Heart left ventricle (tissue), 13 donors: ENCODE results near the gene PNRC1.

ENCODE experiments used
- POLR2A ChIP-seq, 2 donors: fragments of 450-650 bp; IDR thresholded peaks; one replicate each; pipeline ENCODE4 v1.6.1; 2017; ENCODE audit warnings: antibody characterized with exemption in 2 of 2, mild to moderate bottlenecking in 2 of 2, moderate library complexity in 2 of 2
- TF ChIP-seq, protein P1 (sequence below), 12 donors: fragments of 200-600 bp; sonication (generic) in 4 of 12; IDR thresholded peaks; one replicate each; pipeline versions ENCODE4 v1.5.0 to v1.8.0; 2018 to 2022; ENCODE audit warnings: antibody characterized with exemption in 12 of 12, mild to moderate bottlenecking in 5 of 12
- donor health status: ischemic (EF 13 %, LVEDD 7.1; RV severe dilation, severe dysfunction).
- donor health status: DM: no; HTN: yes; CAD: no.
- donor health status: DM: no; HTN: no; CAD: no.
- donor health status: ischemic (EF 25% LVEDD 6.9; RV normal size, moderate dysfunction).
- donor health status: ischemic (EF 25% LVEDD 5.7; RV mildly dilated, moderate dysfunction).
- donor health status: ischemic (EF 35%, LVEDD 5.7; RV mildly dilated, moderate dysfunction).
- donor health status: nonischemic (EF 11% LVEDD 7.7; RV severe dilation, severe dysfunction).
- donor health status: DM: yes; HTN: yes; CAD: no.
- donor health status: PGD.
- donor health status: ischemic (EF 29% LVEDD 5.4; RV normal size, mild dysfunction).
- donor health status: nonischemic (EF 23%, LVEDD 6.1; RV moderate dilation, normal function).

DNA sequence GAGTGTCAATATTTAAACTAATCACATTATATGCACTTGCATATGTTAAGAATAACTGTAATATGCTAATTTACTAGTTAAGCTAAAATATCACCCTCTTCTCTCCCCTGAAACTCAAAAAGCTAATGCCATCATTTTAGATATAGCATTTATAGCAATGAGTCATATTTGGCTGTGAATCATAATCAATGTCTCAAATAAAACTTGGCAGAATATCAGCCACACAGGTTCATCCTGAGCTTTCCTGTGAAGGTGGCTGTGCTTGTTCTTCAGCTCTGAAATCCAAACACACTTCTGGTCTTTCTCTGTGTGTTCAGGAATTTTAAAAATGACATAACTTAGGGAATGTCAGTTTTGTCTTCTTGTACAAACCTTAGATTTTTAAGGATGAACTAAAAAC, 12.8 kb upstream of the PNRC1 start:
- TF ChIP-seq, protein P1, sequence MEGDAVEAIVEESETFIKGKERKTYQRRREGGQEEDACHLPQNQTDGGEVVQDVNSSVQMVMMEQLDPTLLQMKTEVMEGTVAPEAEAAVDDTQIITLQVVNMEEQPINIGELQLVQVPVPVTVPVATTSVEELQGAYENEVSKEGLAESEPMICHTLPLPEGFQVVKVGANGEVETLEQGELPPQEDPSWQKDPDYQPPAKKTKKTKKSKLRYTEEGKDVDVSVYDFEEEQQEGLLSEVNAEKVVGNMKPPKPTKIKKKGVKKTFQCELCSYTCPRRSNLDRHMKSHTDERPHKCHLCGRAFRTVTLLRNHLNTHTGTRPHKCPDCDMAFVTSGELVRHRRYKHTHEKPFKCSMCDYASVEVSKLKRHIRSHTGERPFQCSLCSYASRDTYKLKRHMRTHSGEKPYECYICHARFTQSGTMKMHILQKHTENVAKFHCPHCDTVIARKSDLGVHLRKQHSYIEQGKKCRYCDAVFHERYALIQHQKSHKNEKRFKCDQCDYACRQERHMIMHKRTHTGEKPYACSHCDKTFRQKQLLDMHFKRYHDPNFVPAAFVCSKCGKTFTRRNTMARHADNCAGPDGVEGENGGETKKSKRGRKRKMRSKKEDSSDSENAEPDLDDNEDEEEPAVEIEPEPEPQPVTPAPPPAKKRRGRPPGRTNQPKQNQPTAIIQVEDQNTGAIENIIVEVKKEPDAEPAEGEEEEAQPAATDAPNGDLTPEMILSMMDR (IDR thresholded peaks at IDR 0.05) = no peak
- no peak for TF ChIP-seq POLR2A (IDR thresholded peaks at IDR 0.05)
